HG03378 (cell line): ENCODE results near the gene PIK3C3.
"Not testable (repeated sequence)": the region's sequence is repeated elsewhere in the genome, so short reads cannot be mapped to it uniquely, and the experiment has no call there.

ENCODE experiments used
- ATAC-seq: cut with Tn5 transposase; IDR thresholded peaks from one replicate; pipeline ENCODE4 v1.9.1; 2021; ENCODE audit warnings: mild to moderate bottlenecking, moderate library complexity; ENCODE audit not compliant: unreplicated experiment

The PIK3C3 gene

GRCh38 chr18:42018831-42019230, 63.8 kb downstream of the PIK3C3 start:
- no peak for ATAC-seq

GRCh38 chr18:42024131-42024530, 69.1 kb downstream of the PIK3C3 start:
- peak; percentile 36 for ATAC-seq

GRCh38 chr18:42025491-42025890, 70.5 kb downstream of the PIK3C3 start:
- peak; percentile 11 for ATAC-seq

- ATAC-seq = peak; percentile 97
These were observed 71.1 kb downstream of the PIK3C3 start for GRCh38 chr18:42025974-42026625.

- no peak for ATAC-seq
These were observed 73.3 kb downstream of the PIK3C3 start for GRCh38 chr18:42028247-42028832.

- no peak for ATAC-seq
These were observed 74.1 kb downstream of the PIK3C3 start for GRCh38 chr18:42029092-42029491.

GRCh38 chr18:42030586-42031182, 75.7 kb downstream of the PIK3C3 start:
- no peak for ATAC-seq

GRCh38 chr18:42032447-42032846, 77.4 kb downstream of the PIK3C3 start:
- no peak for ATAC-seq

GRCh38 chr18:42033137-42033810, 78.2 kb downstream of the PIK3C3 start:
- ATAC-seq = no peak

GRCh38 chr18:42038936-42039335, 83.9 kb downstream of the PIK3C3 start:
- ATAC-seq = no peak

GRCh38 chr18:42039396-42039795, 84.4 kb downstream of the PIK3C3 start:
- no peak for ATAC-seq

- no peak for ATAC-seq
These were observed 86.8 kb downstream of the PIK3C3 start for GRCh38 chr18:42041793-42042192.

GRCh38 chr18:42045346-42045745, 90.3 kb downstream of the PIK3C3 start:
- ATAC-seq = no peak

- no peak for ATAC-seq
These were observed 92.7 kb downstream of the PIK3C3 start for GRCh38 chr18:42047721-42048120.

- no peak for ATAC-seq
These were observed 93.1 kb downstream of the PIK3C3 start for GRCh38 chr18:42048158-42048557.

- ATAC-seq = not testable (repeated sequence)
These were observed 94.5 kb downstream of the PIK3C3 start for GRCh38 chr18:42049536-42049935.

GRCh38 chr18:42051411-42051810, 96.4 kb downstream of the PIK3C3 start:
- ATAC-seq = no peak

GRCh38 chr18:42052122-42052708, 97.2 kb downstream of the PIK3C3 start:
- no peak for ATAC-seq

- peak; percentile 90 for ATAC-seq
These were observed 98.3 kb downstream of the PIK3C3 start for GRCh38 chr18:42053188-42053781.

GRCh38 chr18:42064109-42064508, 109.1 kb downstream of the PIK3C3 start:
- no peak for ATAC-seq

GRCh38 chr18:42067518-42067917, 112.5 kb downstream of the PIK3C3 start:
- ATAC-seq = no peak
